HepG2 (cell line): ENCODE data around the gene FGGY. TPM values are rescaled to one million over a fixed set of nuclear protein-coding genes. Genes with fewer than 3 reads are reported as not detected.

Experiments used
- ATAC-seq: fragments of 200-7000 bp; cut with Tn5 transposase; 3 replicates; pipeline ENCODE4 v1.9.1; 2020; ENCODE audit warnings: mild to moderate bottlenecking, moderate library complexity
- BruUV-seq: library from RNA; stranded (reverse); fragments of 400-500 nt; replicated peaks from 2 replicates; lab custom pipeline; 2021; lab: Mats Ljungman, UMichigan
- CTCF ChIA-PET: fragments of 300-600 bp; formaldehyde crosslinking; extraction: SDS; loops from one replicate; lab custom pipeline; 2021; ENCODE audit warnings: low total read pairs, inconsistent platforms, low intra/inter-chr PET ratio; lab: Yijun Ruan, JAX
- POLR2A ChIA-PET: fragments of 350-600 bp; sonication (Branson Sonifier 250); formaldehyde crosslinking; loops from one replicate; lab custom pipeline; 2020; ENCODE audit warnings: antibody characterized with exemption, inconsistent platforms; lab: Yijun Ruan, JAX
- DNase-seq: peaks from one replicate; pipeline ENCODE4 v3.0.0-alpha.2; 2015; ENCODE audit warnings: low spot score
- FAIRE-seq: peaks from 3 replicates; lab custom pipeline; 2011; peaks lifted over from hg19 to GRCh38; lab: Jason Lieb, UNC
- H2AFZ ChIP-seq: one replicate; pipeline ENCODE4 v1.6.1; 2011; ENCODE audit warnings: low read length, inconsistent platforms
- H3K27ac ChIP-seq: fragments of 300-600 bp; 3 replicates; pipeline ENCODE4 v1.8.0; 2011; ENCODE audit warnings: mixed run types, mild to moderate bottlenecking, mixed read lengths, low read length, inconsistent platforms; ENCODE audit not compliant: insufficient read depth; ENCODE audit errors: extremely low read length
- H3K27me3 ChIP-seq, 2 experiments: fragments of 200-600 bp in 1 of 2; 2 replicates in 1 of 2; 3 replicates in 1 of 2; pipeline versions ENCODE4 v1.6.0 to v1.8.0; 2011; ENCODE audit warnings: low read length in 2 of 2, mild to moderate bottlenecking in 2 of 2, moderate library complexity in 2 of 2, inconsistent platforms in 1 of 2; ENCODE audit not compliant: insufficient read depth in 2 of 2, control insufficient read depth in 1 of 2
- H3K36me3 ChIP-seq, 2 experiments: fragments of 200-600 bp in 1 of 2; replicated peaks in 1 of 2; 2 replicates in 1 of 2; 3 replicates in 1 of 2; pipeline versions ENCODE4 v1.5.1 to v1.8.0; 2011; ENCODE audit warnings: low read length in 2 of 2, inconsistent platforms in 1 of 2; ENCODE audit not compliant: insufficient read depth in 2 of 2, control insufficient read depth in 1 of 2
- H3K4me1 ChIP-seq: 2 replicates; pipeline ENCODE4 v1.5.1; 2012; ENCODE audit warnings: low read length, inconsistent platforms; ENCODE audit not compliant: insufficient read depth
- H3K4me2 ChIP-seq: 2 replicates; pipeline ENCODE4 v1.6.0; 2011; ENCODE audit warnings: low read depth, low read length, inconsistent platforms
- H3K4me3 ChIP-seq, 3 experiments: fragments of 200-600 bp in 1 of 3; sonication (generic), shearing (Covaris generic) in 1 of 3; replicated peaks in 1 of 3; 2 replicates each; pipeline ENCODE4 v1.5.1; 2011 to 2016; ENCODE audit warnings: low read length in 3 of 3, inconsistent platforms in 2 of 3, low read depth in 2 of 3, mild to moderate bottlenecking in 2 of 3, control low read depth in 1 of 3, mixed read lengths in 1 of 3; ENCODE audit not compliant: insufficient read depth in 1 of 3
- H3K79me2 ChIP-seq: one replicate; pipeline ENCODE4 v1.6.1; 2011; ENCODE audit warnings: low read length, inconsistent platforms; ENCODE audit not compliant: insufficient read depth
- H3K9ac ChIP-seq: 2 replicates; pipeline ENCODE4 v1.6.0; 2011; ENCODE audit warnings: mild to moderate bottlenecking, low read depth, low read length, inconsistent platforms; ENCODE audit not compliant: insufficient read depth
- H3K9me3 ChIP-seq: 2 replicates; pipeline ENCODE4 v1.5.1; 2012; ENCODE audit warnings: mild to moderate bottlenecking, low read length
- H4K20me1 ChIP-seq: 2 replicates; pipeline ENCODE4 v1.6.0; 2011; ENCODE audit warnings: inconsistent platforms, mild to moderate bottlenecking, low read length, moderate library complexity; ENCODE audit not compliant: insufficient read depth
- EED ChIP-seq: sonication (generic); formaldehyde crosslinking; IDR thresholded peaks from 2 replicates; pipeline ENCODE4 v1.5.0; 2020; ENCODE audit warnings: mild to moderate bottlenecking, missing genetic modification reagents
- FOXP4 ChIP-seq: sonication (generic); formaldehyde crosslinking; IDR thresholded peaks from 2 replicates; pipeline ENCODE4 v1.4.0; 2020; ENCODE audit warnings: missing genetic modification reagents
- HNF4A ChIP-seq: sonication (generic); formaldehyde crosslinking; IDR thresholded peaks from 2 replicates; pipeline ENCODE4 v1.4.0; 2020; ENCODE audit warnings: missing genetic modification reagents
- JARID2 ChIP-seq: sonication (generic); formaldehyde crosslinking; IDR thresholded peaks from 2 replicates; pipeline ENCODE4 v1.8.1; 2023; ENCODE audit warnings: missing genetic modification reagents, inconsistent platforms; ENCODE audit not compliant: insufficient replicate concordance
- KDM3A ChIP-seq: IDR thresholded peaks from 2 replicates; pipeline ENCODE4 v1.6.1; 2018; ENCODE audit warnings: low read depth, missing compliant biosample characterization
- KLF16 ChIP-seq, 2 experiments: sonication (generic) in 1 of 2; formaldehyde crosslinking in 1 of 2; IDR thresholded peaks; 2 replicates each; pipeline versions ENCODE4 v1.6.1 to v1.8.0; 2016 to 2023; ENCODE audit warnings: missing genetic modification reagents in 2 of 2, missing compliant biosample characterization in 1 of 2
- POGK ChIP-seq: sonication (generic); formaldehyde crosslinking; conservative IDR thresholded peaks from 2 replicates; pipeline ENCODE4 v1.8.0; 2022; ENCODE audit warnings: mild to moderate bottlenecking, moderate library complexity, missing genetic modification reagents
- TFDP1 ChIP-seq: IDR thresholded peaks from 2 replicates; pipeline ENCODE4 v1.6.1; 2016; ENCODE audit warnings: missing compliant biosample characterization, missing genetic modification reagents, borderline replicate concordance
- THYN1 ChIP-seq: sonication (generic); formaldehyde crosslinking; IDR thresholded peaks from 2 replicates; pipeline ENCODE4 v1.8.1; 2023; ENCODE audit warnings: low read depth, mild to moderate bottlenecking, moderate library complexity, missing genetic modification reagents, borderline replicate concordance
- ZNF138 ChIP-seq: sonication (generic); formaldehyde crosslinking; IDR thresholded peaks from 2 replicates; pipeline ENCODE4 v1.5.0; 2020; ENCODE audit warnings: mild to moderate bottlenecking, low read depth, missing genetic modification reagents
- ZNF260 ChIP-seq: sonication (generic); formaldehyde crosslinking; IDR thresholded peaks from 2 replicates; pipeline ENCODE4 v1.4.0; 2020; ENCODE audit warnings: missing genetic modification reagents, low read depth, mild to moderate bottlenecking, borderline replicate concordance
- ZNF414 ChIP-seq: sonication (generic); formaldehyde crosslinking; IDR thresholded peaks from 2 replicates; pipeline ENCODE4 v1.5.0; 2020; ENCODE audit warnings: missing genetic modification reagents
- ZNF547 ChIP-seq: sonication (generic); formaldehyde crosslinking; IDR thresholded peaks from 2 replicates; pipeline ENCODE4 v1.5.1; 2020; ENCODE audit warnings: mild to moderate bottlenecking, missing genetic modification reagents
- ZNF567 ChIP-seq: sonication (generic); formaldehyde crosslinking; IDR thresholded peaks from 2 replicates; pipeline ENCODE4 v1.8.1; 2023; ENCODE audit warnings: mild to moderate bottlenecking, missing genetic modification reagents, borderline replicate concordance
- ZNF776 ChIP-seq: sonication (generic); formaldehyde crosslinking; IDR thresholded peaks from 2 replicates; pipeline ENCODE4 v1.4.0; 2020; ENCODE audit warnings: mild to moderate bottlenecking, missing genetic modification reagents
- ZNF816 ChIP-seq: sonication (generic); formaldehyde crosslinking; IDR thresholded peaks from 2 replicates; pipeline ENCODE4 v1.8.0; 2022; ENCODE audit warnings: missing genetic modification reagents, mild to moderate bottlenecking, borderline replicate concordance
- ZNF891 ChIP-seq: sonication (generic); formaldehyde crosslinking; IDR thresholded peaks from 2 replicates; pipeline ENCODE4 v1.5.0; 2020; ENCODE audit warnings: mild to moderate bottlenecking, missing genetic modification reagents
- WGBS: methylation state at CpG from one replicate; pipeline ENCODE4 v1.1.6; 2017; ENCODE audit warnings: low lambda C conversion rate; 5-methylcytosine and 5-hydroxymethylcytosine counted together
- in situ Hi-C: cut with HindIII; loops from 2 replicates; pipeline ENCODE4 v1.10.0; 2017; ENCODE audit warnings: low pct_unique_long_range_greater_than_20kb; ENCODE audit not compliant: extremely low pct_ligation_motif_present
- intact Hi-C: fragments of 100-400 bp; cut with micrococcal nuclease; formaldehyde crosslinking; loops from one replicate; pipeline ENCODE4 v1.10.0; 2022; ENCODE audit not compliant: unreplicated experiment
- polyA plus RNA-seq, 8 experiments: library from polyadenylated mRNA; depleted of rRNA in 3 of 8; stranded (reverse) in 7 of 8; unstranded in 1 of 8; fragments of >200 nt; fragmentation: Illumina TruSeq in 4 of 8; extraction: Trizol in 4 of 8; gene quantifications; 2 replicates each; pipeline versions ENCODE4 v1.2.1 to v1.2.3, GENCODE V29; 2011 to 2016; ENCODE audit warnings: low read depth in 4 of 8, missing spikeins in 1 of 8, mixed read lengths in 1 of 8; ENCODE audit not compliant: insufficient read depth in 1 of 8
- total RNA-seq, 5 experiments: library from RNA; depleted of rRNA; stranded (reverse); fragments of >200 nt; fragmentation: Illumina TruSeq; extraction: Trizol; gene quantifications; 2 replicates each; pipeline ENCODE4 v1.2.3, GENCODE V29; 2016; ENCODE audit warnings: low read depth in 1 of 5

The FGGY gene
- total and polyA plus RNA-seq, 2 of the 13 experiments (the other 11 are each of a cell fraction or from before 2014, with no cell fraction given) = 15.7 to 27.5 TPM

GRCh38 chr1:59353453-59353852, 56.6 kb downstream of the FGGY start:
- intact Hi-C loops (no loop called here), in situ Hi-C loops (no loop called here)
- 95% methylated on average over 3 of the region's 3 CpGs for WGBS
- no peak for DNase-seq
- no peak for ATAC-seq
- ChIA-PET CTCF (no interaction called here), POLR2A (no interaction called here)
- FAIRE-seq = no peak
- H3K36me3 ChIP-seq = no peaks in the 10 kb centered on the region
- H3K9ac ChIP-seq = no peak overlapping the region
- H3K27ac ChIP-seq = no peak overlapping the region
- no peak overlapping the region for H3K4me3 ChIP-seq
- H3K4me1 ChIP-seq = peaks cover 31% of the 10 kb centered on the region
- H3K79me2 ChIP-seq = no peaks in the 10 kb centered on the region
- no TSS peak for BruUV-seq
- no peaks in the 10 kb centered on the region for H3K9me3 ChIP-seq
- no peak overlapping the region for H3K4me2 ChIP-seq
- no peaks in the 10 kb centered on the region for H4K20me1 ChIP-seq
- H3K27me3 ChIP-seq = no peaks in the 10 kb centered on the region
- H2AFZ ChIP-seq = no peak overlapping the region
- TF ChIP-seq ZNF567 (CRISPR knock-in tag) (no peak), THYN1 (CRISPR knock-in tag) (no peak), HNF4A (CRISPR knock-in tag) (no peak), ZNF260 (CRISPR knock-in tag) (no peak), ZNF547 (CRISPR knock-in tag) (no peak), KLF16 (CRISPR knock-in tag; IDR thresholded peaks at IDR 0.05) (no peak), ZNF776 (CRISPR knock-in tag) (no peak), KDM3A (CRISPR knock-in tag) (no peak), POGK (CRISPR knock-in tag) (no peak), JARID2 (no peak), ZNF414 (CRISPR knock-in tag) (no peak), FOXP4 (CRISPR knock-in tag) (no peak), ZNF891 (CRISPR knock-in tag) (no peak), EED (CRISPR knock-in tag) (no peak), TFDP1 (CRISPR knock-in tag) (no peak), ZNF816 (CRISPR knock-in tag) (no peak), ZNF138 (no peak)
